SK-N-SH treated with all-trans-retinoic acid at 6 μM for 48 hours (cell line): ENCODE results near the gene NEGR1.

Experiments used
- ATAC-seq: fragments of 200-7000 bp; cut with Tn5 transposase; 3 replicates; pipeline ENCODE4 v1.9.1; 2020; ENCODE audit warnings: mild to moderate bottlenecking, moderate library complexity
- ARNTL ChIP-seq: fragments of 450-650 bp; formaldehyde crosslinking; IDR thresholded peaks from 2 replicates; pipeline ENCODE4 v1.5.0; 2020; ENCODE audit warnings: low read depth, mild to moderate bottlenecking, moderate library complexity, borderline replicate concordance
- BACH2 ChIP-seq: fragments of 250-450 bp; sonication (Bioruptor Pico); IDR thresholded peaks from 2 replicates; pipeline ENCODE4 v1.9.0; 2021; ENCODE audit warnings: mild to moderate bottlenecking, borderline replicate concordance
- CSDC2 ChIP-seq: fragments of 250-450 bp; sonication (Bioruptor Pico); IDR thresholded peaks from 2 replicates; pipeline ENCODE4 v1.5.0; 2020; ENCODE audit warnings: mild to moderate bottlenecking, moderate library complexity
- ESRRG ChIP-seq: fragments of 250-450 bp; sonication (Bioruptor Pico); IDR thresholded peaks from 2 replicates; pipeline ENCODE4 v1.6.1; 2021; ENCODE audit warnings: mild to moderate bottlenecking
- GLIS3 ChIP-seq: fragments of 250-450 bp; sonication (Bioruptor Pico); IDR thresholded peaks from 2 replicates; pipeline ENCODE4 v1.5.0; 2020; ENCODE audit warnings: mild to moderate bottlenecking, moderate library complexity
- OSR1 ChIP-seq: fragments of 250-450 bp; sonication (Bioruptor Pico); IDR thresholded peaks from 2 replicates; pipeline ENCODE4 v1.8.0; 2022; ENCODE audit warnings: moderate library complexity, mild to moderate bottlenecking, inconsistent platforms
- PPARA ChIP-seq: fragments of 250-450 bp; sonication (Bioruptor Pico); IDR thresholded peaks from 2 replicates; pipeline ENCODE4 v1.5.0; 2020; ENCODE audit warnings: mild to moderate bottlenecking, borderline replicate concordance
- TCF4 ChIP-seq: fragments of 250-450 bp; sonication (Bioruptor Pico); IDR thresholded peaks from 2 replicates; pipeline ENCODE4 v1.8.0; 2021; ENCODE audit warnings: mild to moderate bottlenecking, moderate library complexity, borderline replicate concordance
- ZC3H10 ChIP-seq: fragments of 250-450 bp; sonication (Bioruptor Pico); IDR thresholded peaks from 2 replicates; pipeline ENCODE4 v1.5.1; 2021; ENCODE audit warnings: mild to moderate bottlenecking, moderate library complexity
- ZNF8 ChIP-seq: fragments of 450-650 bp; formaldehyde crosslinking; IDR thresholded peaks from 2 replicates; pipeline ENCODE4 v1.5.0; 2020; ENCODE audit warnings: mild to moderate bottlenecking, moderate library complexity
- TF ChIP-seq, protein P1 (sequence below): fragments of 250-450 bp; sonication (Bioruptor Pico); IDR thresholded peaks from 2 replicates; pipeline ENCODE4 v1.8.0; 2021; ENCODE audit warnings: low read depth, mild to moderate bottlenecking, moderate library complexity, borderline replicate concordance
- TF ChIP-seq, protein P2 (sequence below): fragments of 250-450 bp; sonication (Bioruptor Pico); IDR thresholded peaks from 2 replicates; pipeline ENCODE4 v1.5.1; 2021; ENCODE audit warnings: mild to moderate bottlenecking, moderate library complexity
- TF ChIP-seq, protein P3 (sequence below): fragments of 250-450 bp; sonication (Bioruptor Pico); IDR thresholded peaks from 2 replicates; pipeline ENCODE4 v1.8.0; 2020; ENCODE audit warnings: mild to moderate bottlenecking, moderate library complexity, borderline replicate concordance
- TF ChIP-seq, protein P4 (sequence below): fragments of 250-450 bp; sonication (Bioruptor Pico); IDR thresholded peaks from 2 replicates; pipeline ENCODE4 v1.5.1; 2020; ENCODE audit warnings: low read depth, mild to moderate bottlenecking, moderate library complexity
- TF ChIP-seq, protein P5 (sequence below): fragments of 250-450 bp; sonication (Bioruptor Pico); IDR thresholded peaks from 2 replicates; pipeline ENCODE4 v1.5.0; 2020; ENCODE audit warnings: mild to moderate bottlenecking, moderate library complexity

Gene NEGR1

DNA sequence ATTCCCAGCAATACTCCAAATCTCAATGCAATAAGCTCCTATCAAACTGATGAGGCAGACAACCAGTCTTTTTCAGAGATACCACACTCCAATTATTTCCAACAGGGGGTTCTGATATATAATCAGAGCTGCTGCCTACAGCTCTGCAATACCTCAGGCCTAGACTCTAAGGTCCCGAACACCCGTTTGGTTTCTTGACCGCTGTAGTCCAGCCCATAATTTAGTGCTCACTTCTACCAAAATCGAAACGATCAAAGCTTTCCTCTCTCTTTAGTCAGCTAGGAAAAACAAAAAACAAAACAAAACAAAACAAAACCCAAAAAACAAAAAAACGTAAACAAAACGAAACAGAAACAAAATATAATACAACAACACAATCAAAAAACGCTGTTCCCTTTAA is 453.0 kb downstream of the NEGR1 start:
- TF ChIP-seq CSDC2: no peak
- no peak for TF ChIP-seq ESRRG (CRISPR knock-in tag)
- TF ChIP-seq, protein P1, sequence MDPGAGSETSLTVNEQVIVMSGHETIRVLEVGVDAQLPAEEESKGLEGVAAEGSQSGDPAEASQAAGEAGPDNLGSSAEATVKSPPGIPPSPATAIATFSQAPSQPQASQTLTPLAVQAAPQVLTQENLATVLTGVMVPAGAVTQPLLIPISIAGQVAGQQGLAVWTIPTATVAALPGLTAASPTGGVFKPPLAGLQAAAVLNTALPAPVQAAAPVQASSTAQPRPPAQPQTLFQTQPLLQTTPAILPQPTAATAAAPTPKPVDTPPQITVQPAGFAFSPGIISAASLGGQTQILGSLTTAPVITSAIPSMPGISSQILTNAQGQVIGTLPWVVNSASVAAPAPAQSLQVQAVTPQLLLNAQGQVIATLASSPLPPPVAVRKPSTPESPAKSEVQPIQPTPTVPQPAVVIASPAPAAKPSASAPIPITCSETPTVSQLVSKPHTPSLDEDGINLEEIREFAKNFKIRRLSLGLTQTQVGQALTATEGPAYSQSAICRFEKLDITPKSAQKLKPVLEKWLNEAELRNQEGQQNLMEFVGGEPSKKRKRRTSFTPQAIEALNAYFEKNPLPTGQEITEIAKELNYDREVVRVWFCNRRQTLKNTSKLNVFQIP: no peak
- TF ChIP-seq, protein P2, sequence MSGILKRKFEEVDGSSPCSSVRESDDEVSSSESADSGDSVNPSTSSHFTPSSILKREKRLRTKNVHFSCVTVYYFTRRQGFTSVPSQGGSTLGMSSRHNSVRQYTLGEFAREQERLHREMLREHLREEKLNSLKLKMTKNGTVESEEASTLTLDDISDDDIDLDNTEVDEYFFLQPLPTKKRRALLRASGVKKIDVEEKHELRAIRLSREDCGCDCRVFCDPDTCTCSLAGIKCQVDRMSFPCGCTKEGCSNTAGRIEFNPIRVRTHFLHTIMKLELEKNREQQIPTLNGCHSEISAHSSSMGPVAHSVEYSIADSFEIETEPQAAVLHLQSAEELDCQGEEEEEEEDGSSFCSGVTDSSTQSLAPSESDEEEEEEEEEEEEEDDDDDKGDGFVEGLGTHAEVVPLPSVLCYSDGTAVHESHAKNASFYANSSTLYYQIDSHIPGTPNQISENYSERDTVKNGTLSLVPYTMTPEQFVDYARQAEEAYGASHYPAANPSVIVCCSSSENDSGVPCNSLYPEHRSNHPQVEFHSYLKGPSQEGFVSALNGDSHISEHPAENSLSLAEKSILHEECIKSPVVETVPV (CRISPR knock-in tag): no peak
- no peak for TF ChIP-seq ARNTL (CRISPR knock-in tag)
- no peak for TF ChIP-seq OSR1
- TF ChIP-seq, protein P3, sequence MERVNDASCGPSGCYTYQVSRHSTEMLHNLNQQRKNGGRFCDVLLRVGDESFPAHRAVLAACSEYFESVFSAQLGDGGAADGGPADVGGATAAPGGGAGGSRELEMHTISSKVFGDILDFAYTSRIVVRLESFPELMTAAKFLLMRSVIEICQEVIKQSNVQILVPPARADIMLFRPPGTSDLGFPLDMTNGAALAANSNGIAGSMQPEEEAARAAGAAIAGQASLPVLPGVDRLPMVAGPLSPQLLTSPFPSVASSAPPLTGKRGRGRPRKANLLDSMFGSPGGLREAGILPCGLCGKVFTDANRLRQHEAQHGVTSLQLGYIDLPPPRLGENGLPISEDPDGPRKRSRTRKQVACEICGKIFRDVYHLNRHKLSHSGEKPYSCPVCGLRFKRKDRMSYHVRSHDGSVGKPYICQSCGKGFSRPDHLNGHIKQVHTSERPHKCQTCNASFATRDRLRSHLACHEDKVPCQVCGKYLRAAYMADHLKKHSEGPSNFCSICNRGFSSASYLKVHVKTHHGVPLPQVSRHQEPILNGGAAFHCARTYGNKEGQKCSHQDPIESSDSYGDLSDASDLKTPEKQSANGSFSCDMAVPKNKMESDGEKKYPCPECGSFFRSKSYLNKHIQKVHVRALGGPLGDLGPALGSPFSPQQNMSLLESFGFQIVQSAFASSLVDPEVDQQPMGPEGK (CRISPR knock-in tag): no peak

DNA sequence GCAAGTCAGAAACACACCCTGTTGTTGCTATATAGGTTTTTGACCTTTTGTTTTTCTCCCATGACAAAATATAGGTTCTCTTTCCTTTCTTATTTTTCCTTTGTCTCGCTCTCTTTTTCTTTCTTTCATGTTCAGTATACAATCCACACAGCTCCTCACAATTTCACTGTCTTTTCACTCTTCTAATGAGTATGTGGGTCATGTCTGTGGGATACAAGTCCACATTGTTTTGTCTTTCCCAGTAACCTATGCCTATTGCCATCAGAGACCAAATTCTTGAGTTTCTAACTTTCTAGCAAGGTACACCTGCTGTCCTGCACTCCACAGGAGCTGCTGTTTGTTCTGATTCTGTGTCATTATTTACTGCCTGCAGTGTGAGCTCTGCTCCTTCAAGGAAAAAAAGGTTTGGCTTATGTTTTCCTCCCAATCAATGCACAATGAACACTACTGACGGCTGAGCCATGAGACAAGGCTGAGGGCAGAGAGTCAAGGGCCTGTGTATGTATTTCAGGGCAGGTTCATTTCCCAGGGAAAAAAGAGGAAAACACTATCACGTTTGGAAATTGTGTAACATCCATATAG is 453.8 kb downstream of the NEGR1 start:
- TF ChIP-seq, protein P4, sequence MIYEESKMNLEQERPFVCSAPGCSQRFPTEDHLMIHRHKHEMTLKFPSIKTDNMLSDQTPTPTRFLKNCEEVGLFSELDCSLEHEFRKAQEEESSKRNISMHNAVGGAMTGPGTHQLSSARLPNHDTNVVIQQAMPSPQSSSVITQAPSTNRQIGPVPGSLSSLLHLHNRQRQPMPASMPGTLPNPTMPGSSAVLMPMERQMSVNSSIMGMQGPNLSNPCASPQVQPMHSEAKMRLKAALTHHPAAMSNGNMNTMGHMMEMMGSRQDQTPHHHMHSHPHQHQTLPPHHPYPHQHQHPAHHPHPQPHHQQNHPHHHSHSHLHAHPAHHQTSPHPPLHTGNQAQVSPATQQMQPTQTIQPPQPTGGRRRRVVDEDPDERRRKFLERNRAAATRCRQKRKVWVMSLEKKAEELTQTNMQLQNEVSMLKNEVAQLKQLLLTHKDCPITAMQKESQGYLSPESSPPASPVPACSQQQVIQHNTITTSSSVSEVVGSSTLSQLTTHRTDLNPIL: no peak
- TF ChIP-seq TCF4 (CRISPR knock-in tag) (no peak), GLIS3 (CRISPR knock-in tag) (no peak), ARNTL (CRISPR knock-in tag) (no peak), ESRRG (CRISPR knock-in tag) (no peak), BACH2 (CRISPR knock-in tag) (no peak)
- TF ChIP-seq, protein P5, sequence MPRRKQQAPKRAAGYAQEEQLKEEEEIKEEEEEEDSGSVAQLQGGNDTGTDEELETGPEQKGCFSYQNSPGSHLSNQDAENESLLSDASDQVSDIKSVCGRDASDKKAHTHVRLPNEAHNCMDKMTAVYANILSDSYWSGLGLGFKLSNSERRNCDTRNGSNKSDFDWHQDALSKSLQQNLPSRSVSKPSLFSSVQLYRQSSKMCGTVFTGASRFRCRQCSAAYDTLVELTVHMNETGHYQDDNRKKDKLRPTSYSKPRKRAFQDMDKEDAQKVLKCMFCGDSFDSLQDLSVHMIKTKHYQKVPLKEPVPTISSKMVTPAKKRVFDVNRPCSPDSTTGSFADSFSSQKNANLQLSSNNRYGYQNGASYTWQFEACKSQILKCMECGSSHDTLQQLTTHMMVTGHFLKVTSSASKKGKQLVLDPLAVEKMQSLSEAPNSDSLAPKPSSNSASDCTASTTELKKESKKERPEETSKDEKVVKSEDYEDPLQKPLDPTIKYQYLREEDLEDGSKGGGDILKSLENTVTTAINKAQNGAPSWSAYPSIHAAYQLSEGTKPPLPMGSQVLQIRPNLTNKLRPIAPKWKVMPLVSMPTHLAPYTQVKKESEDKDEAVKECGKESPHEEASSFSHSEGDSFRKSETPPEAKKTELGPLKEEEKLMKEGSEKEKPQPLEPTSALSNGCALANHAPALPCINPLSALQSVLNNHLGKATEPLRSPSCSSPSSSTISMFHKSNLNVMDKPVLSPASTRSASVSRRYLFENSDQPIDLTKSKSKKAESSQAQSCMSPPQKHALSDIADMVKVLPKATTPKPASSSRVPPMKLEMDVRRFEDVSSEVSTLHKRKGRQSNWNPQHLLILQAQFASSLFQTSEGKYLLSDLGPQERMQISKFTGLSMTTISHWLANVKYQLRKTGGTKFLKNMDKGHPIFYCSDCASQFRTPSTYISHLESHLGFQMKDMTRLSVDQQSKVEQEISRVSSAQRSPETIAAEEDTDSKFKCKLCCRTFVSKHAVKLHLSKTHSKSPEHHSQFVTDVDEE (CRISPR knock-in tag): no peak
- ATAC-seq: no peak

More for the DNA sequence above, 453.0 kb downstream of the NEGR1 start:
- ATAC-seq: no peak

DNA sequence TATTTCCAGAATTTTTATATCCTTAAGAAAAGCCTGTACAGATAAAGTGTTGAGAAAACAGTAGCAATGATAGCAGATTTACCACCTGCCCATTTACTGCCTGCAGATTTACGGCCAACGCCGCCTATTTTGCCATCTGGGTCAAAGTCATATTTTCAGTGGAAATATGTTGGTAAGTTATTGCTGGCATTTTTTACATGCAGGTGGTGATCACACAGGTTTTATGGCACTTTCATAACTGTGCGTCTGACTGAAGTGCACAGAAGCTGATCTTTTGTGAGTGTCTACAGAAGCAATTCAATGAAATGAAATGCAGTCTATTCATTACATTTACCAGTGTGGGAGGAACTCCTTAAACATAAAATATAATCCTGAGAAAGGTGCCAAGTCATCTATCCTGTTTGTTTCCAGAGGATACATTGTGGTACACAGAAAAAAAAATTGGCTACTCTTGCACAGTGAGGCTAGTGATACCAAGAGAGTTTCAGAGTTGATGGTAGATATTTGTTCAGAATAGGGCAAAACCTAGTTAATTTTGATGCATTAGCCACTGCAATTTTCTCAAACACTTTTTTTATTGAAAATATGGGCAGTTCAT is 458.5 kb downstream of the NEGR1 start:
- TF ChIP-seq, protein P3 (CRISPR knock-in tag): no peak
- TF ChIP-seq PPARA (no peak), GLIS3 (CRISPR knock-in tag) (no peak), ZC3H10 (CRISPR knock-in tag) (no peak)
- no peak for ATAC-seq

DNA sequence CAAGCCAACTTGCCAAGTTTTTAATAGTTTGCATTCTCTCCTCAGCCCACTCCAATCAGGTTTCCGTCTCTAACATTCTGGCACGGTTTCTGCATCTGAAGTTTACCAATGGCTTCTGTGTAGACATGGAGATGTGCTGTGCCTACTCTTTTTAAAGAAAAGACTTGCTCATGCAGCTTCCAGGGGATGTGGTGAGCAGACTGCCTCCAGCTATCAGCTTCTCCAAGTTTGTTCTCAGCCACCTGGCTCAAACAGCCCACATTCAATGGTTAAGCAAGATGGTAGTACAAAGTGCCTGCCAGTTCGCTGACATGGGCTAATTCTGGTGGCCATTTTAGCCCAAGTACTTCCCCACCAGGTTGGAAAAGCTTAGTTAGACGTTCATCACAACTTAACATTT is 465.3 kb downstream of the NEGR1 start:
- no peak for ATAC-seq
- TF ChIP-seq GLIS3 (CRISPR knock-in tag): no peak
- no peak for TF ChIP-seq BACH2 (CRISPR knock-in tag)
- TF ChIP-seq, protein P2 (CRISPR knock-in tag): no peak
- no peak for TF ChIP-seq ARNTL (CRISPR knock-in tag)
- TF ChIP-seq ZNF8 (CRISPR knock-in tag): no peak
- no peak for TF ChIP-seq OSR1
- TF ChIP-seq, protein P5 (CRISPR knock-in tag): no peak
- TF ChIP-seq, protein P3 (CRISPR knock-in tag): no peak
